ENCODE measurements around the gene MSMO1. TPM values are rescaled to one million over a fixed set of nuclear protein-coding genes. Genes with fewer than 3 reads are reported as not detected.
A peak's percentile ranks its signal among the peaks of the same experiment; 100 is the strongest.

MSMO1 gene
- total RNA-seq, 1 donor from 2014 or later = 7.3 TPM

DNA sequence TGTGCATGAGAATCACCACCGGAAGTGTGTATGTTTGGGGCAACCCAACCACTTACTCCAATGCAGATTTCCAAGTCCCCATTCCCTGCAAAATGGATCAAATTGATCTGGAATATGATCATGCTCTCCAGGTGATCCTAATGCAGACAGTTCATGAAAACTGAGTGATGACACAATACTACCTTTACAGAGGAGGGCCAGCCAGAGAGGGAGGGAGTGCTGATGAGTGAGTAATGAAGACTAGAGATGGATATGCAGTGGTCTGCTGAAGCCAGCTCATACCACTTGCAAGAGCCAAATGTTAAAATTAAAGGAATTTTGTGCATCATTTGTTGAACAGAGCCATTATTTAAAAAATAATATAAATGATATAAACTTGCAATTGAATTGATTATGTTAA is 41.1 kb downstream of the MSMO1 start:
- no peak for DNase-seq
- TF ChIP-seq, protein P1, sequence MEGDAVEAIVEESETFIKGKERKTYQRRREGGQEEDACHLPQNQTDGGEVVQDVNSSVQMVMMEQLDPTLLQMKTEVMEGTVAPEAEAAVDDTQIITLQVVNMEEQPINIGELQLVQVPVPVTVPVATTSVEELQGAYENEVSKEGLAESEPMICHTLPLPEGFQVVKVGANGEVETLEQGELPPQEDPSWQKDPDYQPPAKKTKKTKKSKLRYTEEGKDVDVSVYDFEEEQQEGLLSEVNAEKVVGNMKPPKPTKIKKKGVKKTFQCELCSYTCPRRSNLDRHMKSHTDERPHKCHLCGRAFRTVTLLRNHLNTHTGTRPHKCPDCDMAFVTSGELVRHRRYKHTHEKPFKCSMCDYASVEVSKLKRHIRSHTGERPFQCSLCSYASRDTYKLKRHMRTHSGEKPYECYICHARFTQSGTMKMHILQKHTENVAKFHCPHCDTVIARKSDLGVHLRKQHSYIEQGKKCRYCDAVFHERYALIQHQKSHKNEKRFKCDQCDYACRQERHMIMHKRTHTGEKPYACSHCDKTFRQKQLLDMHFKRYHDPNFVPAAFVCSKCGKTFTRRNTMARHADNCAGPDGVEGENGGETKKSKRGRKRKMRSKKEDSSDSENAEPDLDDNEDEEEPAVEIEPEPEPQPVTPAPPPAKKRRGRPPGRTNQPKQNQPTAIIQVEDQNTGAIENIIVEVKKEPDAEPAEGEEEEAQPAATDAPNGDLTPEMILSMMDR (IDR thresholded peaks at IDR 0.05; ENCODE audit: borderline replicate concordance) = no peak
- Histone ChIP-seq H3K4me1 (no peaks in the 10 kb centered on the region), H3K27me3 (ENCODE audit: low read depth) (no peaks in the 10 kb centered on the region), H3K36me3 (no peaks in the 10 kb centered on the region), H3K27ac (replicated peaks) (no peak overlapping the region), H3K4me3 (no peak overlapping the region), H3K9me3 (replicated peaks) (peaks cover under 1% of the 10 kb centered on the region)
- intact Hi-C loops (cut with micrococcal nuclease) = no loop called here

- Histone ChIP-seq H3K27ac (replicated peaks) (no peak overlapping the region), H3K4me1 (no peaks in the 10 kb centered on the region), H3K4me3 (no peak overlapping the region), H3K9me3 (replicated peaks) (peaks cover 11% of the 10 kb centered on the region), H3K27me3 (ENCODE audit: low read depth) (no peaks in the 10 kb centered on the region), H3K36me3 (no peaks in the 10 kb centered on the region)
- intact Hi-C loops (cut with micrococcal nuclease) = no loop called here
- TF ChIP-seq, protein P1 (IDR thresholded peaks at IDR 0.05; ENCODE audit: borderline replicate concordance) = no peak
- no peak for DNase-seq
Measured at GRCh38 chr4:165369522-165369921, 42.1 kb downstream of the MSMO1 start.

DNA sequence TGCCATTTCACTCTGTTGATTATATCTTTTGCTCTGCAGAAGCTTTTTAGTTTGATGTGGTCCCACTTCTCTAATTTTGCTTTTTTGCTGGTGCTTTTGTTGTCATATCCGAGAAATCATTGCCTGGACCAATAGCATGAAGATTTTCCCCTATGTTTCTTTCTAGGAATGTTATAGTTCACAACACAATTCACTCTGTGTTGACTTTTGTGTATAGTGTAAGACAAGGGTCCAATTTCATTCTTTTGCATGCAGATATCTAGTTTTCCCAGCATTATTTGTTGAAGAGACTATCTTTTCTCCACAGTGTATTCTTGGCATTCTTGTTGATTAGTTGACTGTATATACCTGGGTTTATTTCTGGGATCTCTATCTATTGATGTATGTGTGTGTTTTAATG is 43.1 kb downstream of the MSMO1 start:
- Histone ChIP-seq H3K4me1 (no peaks in the 10 kb centered on the region), H3K9me3 (replicated peaks) (peaks cover 21% of the 10 kb centered on the region), H3K36me3 (no peaks in the 10 kb centered on the region), H3K27me3 (ENCODE audit: low read depth) (peaks cover 4% of the 10 kb centered on the region), H3K27ac (replicated peaks) (no peak overlapping the region), H3K4me3 (no peak overlapping the region)
- TF ChIP-seq, protein P1 (IDR thresholded peaks at IDR 0.05; ENCODE audit: borderline replicate concordance) = no peak
- intact Hi-C loops (cut with micrococcal nuclease) = loop anchor here (10.0 kb wide), 1 partner anchor 94 kb away; no protein-coding TSS in a partner anchor
- DNase-seq = no peak

GRCh38 chr4:165375465-165375864 is 48.0 kb downstream of the MSMO1 start:
- Histone ChIP-seq H3K36me3 (no peaks in the 10 kb centered on the region), H3K27me3 (ENCODE audit: low read depth) (peaks cover 39% of the 10 kb centered on the region), H3K27ac (replicated peaks) (no peak overlapping the region), H3K4me1 (peaks cover 19% of the 10 kb centered on the region), H3K4me3 (no peak overlapping the region), H3K9me3 (replicated peaks) (peaks cover 21% of the 10 kb centered on the region)
- intact Hi-C loops (cut with micrococcal nuclease) = loop anchor here (10.0 kb wide), 1 partner anchor 89 kb away; no protein-coding TSS in a partner anchor
- no peak for DNase-seq
- TF ChIP-seq, protein P1 (IDR thresholded peaks at IDR 0.05; ENCODE audit: borderline replicate concordance) = no peak

- intact Hi-C loops (cut with micrococcal nuclease) = loop anchor here (10.0 kb wide), 1 partner anchor 86 kb away; no protein-coding TSS in a partner anchor
- Histone ChIP-seq H3K27me3 (ENCODE audit: low read depth) (peaks cover 39% of the 10 kb centered on the region), H3K9me3 (replicated peaks) (peaks cover 21% of the 10 kb centered on the region), H3K4me1 (peaks cover 19% of the 10 kb centered on the region), H3K36me3 (no peaks in the 10 kb centered on the region), H3K4me3 (peak overlapping the region; percentile 74), H3K27ac (replicated peaks) (peak overlapping the region; percentile 83)
- no peak for DNase-seq
- TF ChIP-seq, protein P1 (IDR thresholded peaks at IDR 0.05; ENCODE audit: borderline replicate concordance) = no peak
Measured at GRCh38 chr4:165378398-165378744, 50.9 kb downstream of the MSMO1 start.

All from left ventricle myocardium inferior (tissue), 1 donor.